MCF 10A (cell line): ENCODE data around the gene TMEM119. TPM values are rescaled to one million over a fixed set of nuclear protein-coding genes. Genes with fewer than 3 reads are reported as not detected.
A peak's percentile ranks its signal among the peaks of the same experiment; 100 is the strongest.

Experiments
- BruUV-seq: library from RNA; stranded (reverse); fragments of 400-500 nt; replicated peaks from 2 replicates; lab custom pipeline; 2021; lab: Mats Ljungman, UMichigan
- CTCF ChIA-PET: fragments of 300-600 bp; sonication (Branson Sonifier 250); formaldehyde crosslinking; extraction: SDS; loops from one replicate; lab custom pipeline; 2021; ENCODE audit warnings: antibody characterized with exemption, inconsistent platforms; lab: Yijun Ruan, JAX
- POLR2A ChIA-PET: fragments of 300-600, 350-650 bp; sonication (Branson Sonifier 250); formaldehyde crosslinking; extraction: SDS; loops from one replicate; lab custom pipeline; 2020; ENCODE audit warnings: antibody characterized with exemption, inconsistent platforms; lab: Yijun Ruan, JAX
- DNase-seq: peaks from one replicate; pipeline ENCODE4 v3.0.0-alpha.2; 2018; ENCODE audit not compliant: unreplicated experiment
- H3K27ac Mint-ChIP-seq: one replicate; pipeline ENCODE4 v1.8.0; 2022; ENCODE audit warnings: mild to moderate bottlenecking, low read depth, mixed read lengths; ENCODE audit not compliant: unreplicated experiment
- H3K27me3 Mint-ChIP-seq: one replicate; pipeline ENCODE4 v1.8.0; 2022; ENCODE audit warnings: mixed read lengths; ENCODE audit not compliant: insufficient read depth, unreplicated experiment
- H3K36me3 Mint-ChIP-seq: one replicate; pipeline ENCODE4 v1.8.0; 2022; ENCODE audit warnings: mild to moderate bottlenecking, moderate library complexity, mixed read lengths; ENCODE audit not compliant: insufficient read depth, unreplicated experiment
- H3K4me1 Mint-ChIP-seq: one replicate; pipeline ENCODE4 v1.8.0; 2022; ENCODE audit warnings: mixed read lengths; ENCODE audit not compliant: insufficient read depth, unreplicated experiment
- H3K4me3 Mint-ChIP-seq: one replicate; pipeline ENCODE4 v1.8.0; 2022; ENCODE audit warnings: mild to moderate bottlenecking, moderate library complexity, mixed read lengths; ENCODE audit not compliant: unreplicated experiment
- H3K9me3 Mint-ChIP-seq: one replicate; pipeline ENCODE4 v1.8.0; 2022; ENCODE audit warnings: mixed read lengths; ENCODE audit not compliant: unreplicated experiment
- CTCF ChIP-seq: fragments of 200-600 bp; IDR thresholded peaks from one replicate; pipeline ENCODE4 v1.8.0; 2022; ENCODE audit warnings: antibody characterized with exemption, mild to moderate bottlenecking; ENCODE audit not compliant: unreplicated experiment
- intact Hi-C: fragments of 100-400 bp; cut with micrococcal nuclease; formaldehyde crosslinking; loops from 2 replicates; pipeline ENCODE4 v1.14.1; 2022
- total RNA-seq: library from RNA; stranded (reverse); gene quantifications from 2 replicates; pipeline ENCODE4 v1.2.3, GENCODE V29; 2022

Gene TMEM119
- total RNA-seq, 1 experiment from 2014 or later: not detected

GRCh38 chr12:108589840-108590229, 8.0 kb downstream of the TMEM119 start:
- POLR2A ChIA-PET: no interaction called here
- DNase-seq: no peak
- Mint-ChIP-seq H3K36me3 (no peaks in the 10 kb centered on the region), H3K4me3 (no peak overlapping the region), H3K27me3 (peaks cover 5% of the 10 kb centered on the region), H3K4me1 (no peaks in the 10 kb centered on the region), H3K9me3 (no peaks in the 10 kb centered on the region), H3K27ac (no peak overlapping the region)
- no peak for TF ChIP-seq CTCF
- no TSS peak for BruUV-seq
- intact Hi-C loops: no loop called here
- CTCF ChIA-PET: interaction anchor here (1.3 kb wide), 1 partner anchor 29 kb away, joined by 6 read pairs; no protein-coding TSS in a partner anchor

- ChIA-PET CTCF (interaction anchor here (0.7 to 1.3 kb wide), 2 partner anchors 29 to 353 kb away, joined by 3 to 6 read pairs; no protein-coding TSS in a partner anchor), POLR2A (interaction anchor here (1.2 kb wide), 1 partner anchor 27 kb away, joined by 3 read pairs; the partner anchor contains the start of gene ISCU)
- H3K36me3 Mint-ChIP-seq: no peaks in the 10 kb centered on the region
- H3K27me3 Mint-ChIP-seq: peaks cover 11% of the 10 kb centered on the region
- DNase-seq: peak; percentile 20
- H3K9me3 Mint-ChIP-seq: no peaks in the 10 kb centered on the region
- H3K4me1 Mint-ChIP-seq: no peaks in the 10 kb centered on the region
- H3K27ac Mint-ChIP-seq: no peak overlapping the region
- TF ChIP-seq CTCF: no peak
- no TSS peak for BruUV-seq
- H3K4me3 Mint-ChIP-seq: no peak overlapping the region
- intact Hi-C loops: no loop called here
Observed at GRCh38 chr12:108589028-108589839, 8.7 kb downstream of the TMEM119 start.

GRCh38 chr12:108587826-108588225, 10.1 kb downstream of the TMEM119 start:
- POLR2A ChIA-PET: interaction anchor here (1.2 kb wide), 1 partner anchor 25 kb away, joined by 3 read pairs; the partner anchor contains the start of gene ISCU
- H3K4me1 Mint-ChIP-seq: no peaks in the 10 kb centered on the region
- CTCF ChIA-PET: no interaction called here
- no peak for TF ChIP-seq CTCF
- no peak overlapping the region for H3K4me3 Mint-ChIP-seq
- intact Hi-C loops: no loop called here
- H3K27me3 Mint-ChIP-seq: peaks cover 11% of the 10 kb centered on the region
- no peaks in the 10 kb centered on the region for H3K9me3 Mint-ChIP-seq
- no TSS peak for BruUV-seq
- DNase-seq: no peak
- H3K36me3 Mint-ChIP-seq: no peaks in the 10 kb centered on the region
- no peak overlapping the region for H3K27ac Mint-ChIP-seq

- no peaks in the 10 kb centered on the region for H3K4me1 Mint-ChIP-seq
- intact Hi-C loops: no loop called here
- no peaks in the 10 kb centered on the region for H3K36me3 Mint-ChIP-seq
- POLR2A ChIA-PET: no interaction called here
- peaks cover 11% of the 10 kb centered on the region for H3K27me3 Mint-ChIP-seq
- H3K9me3 Mint-ChIP-seq: no peaks in the 10 kb centered on the region
- BruUV-seq: no TSS peak
- no peak for DNase-seq
- CTCF ChIA-PET: interaction anchor here (0.6 to 1.6 kb wide), 2 partner anchors 32 to 217 kb away, joined by 4 to 9 read pairs; no protein-coding TSS in a partner anchor
- no peak for TF ChIP-seq CTCF
- no peak overlapping the region for H3K27ac Mint-ChIP-seq
- H3K4me3 Mint-ChIP-seq: no peak overlapping the region
Observed at GRCh38 chr12:108586306-108586705, 11.6 kb downstream of the TMEM119 start.
